Upper lobe of left lung (tissue), 4 donors: ENCODE results near the gene ZSWIM6.

Experiments used
- CTCF ChIP-seq, 6 experiments: fragments of 450-650 bp in 4 of 6; fragments of 200-600 bp in 2 of 6; sonication (generic) in 2 of 6; IDR thresholded peaks; one replicate each; pipeline ENCODE4 v1.5.1; 2016 to 2019; ENCODE audit warnings: antibody characterized with exemption in 6 of 6
- POLR2A ChIP-seq, 4 donors: fragments of 450-650 bp; IDR thresholded peaks; one replicate each; pipeline ENCODE4 v1.5.1; 2016 to 2017; ENCODE audit warnings: antibody characterized with exemption in 4 of 4, mild to moderate bottlenecking in 2 of 4
- POLR2AphosphoS5 ChIP-seq, 2 donors: sonication (generic); formaldehyde crosslinking; IDR thresholded peaks; one replicate each; pipeline ENCODE4 v1.5.1; 2017; ENCODE audit warnings: antibody characterized with exemption in 2 of 2

GRCh38 chr5:61414806-61415205, 82.7 kb downstream of the ZSWIM6 start:
- no peak for TF ChIP-seq POLR2A (IDR thresholded peaks at IDR 0.05)
- TF ChIP-seq CTCF (IDR thresholded peaks at IDR 0.05): no peak
- no peak for TF ChIP-seq POLR2AphosphoS5 (IDR thresholded peaks at IDR 0.05)
